WTC11 (cell line): Measurements from ENCODE around the gene PDXP.

Source experiments
- FOXJ3 ChIP-seq: sonication (generic); formaldehyde crosslinking; IDR thresholded peaks from 2 replicates; pipeline ENCODE4 v1.9.0; 2021; ENCODE audit warnings: missing genetic modification reagents, mild to moderate bottlenecking, borderline replicate concordance
- TF ChIP-seq, protein P1 (sequence below): fragments of 200-600 bp; IDR thresholded peaks from 2 replicates; pipeline ENCODE4 v1.8.0; 2022; ENCODE audit warnings: antibody characterized with exemption

DNA sequence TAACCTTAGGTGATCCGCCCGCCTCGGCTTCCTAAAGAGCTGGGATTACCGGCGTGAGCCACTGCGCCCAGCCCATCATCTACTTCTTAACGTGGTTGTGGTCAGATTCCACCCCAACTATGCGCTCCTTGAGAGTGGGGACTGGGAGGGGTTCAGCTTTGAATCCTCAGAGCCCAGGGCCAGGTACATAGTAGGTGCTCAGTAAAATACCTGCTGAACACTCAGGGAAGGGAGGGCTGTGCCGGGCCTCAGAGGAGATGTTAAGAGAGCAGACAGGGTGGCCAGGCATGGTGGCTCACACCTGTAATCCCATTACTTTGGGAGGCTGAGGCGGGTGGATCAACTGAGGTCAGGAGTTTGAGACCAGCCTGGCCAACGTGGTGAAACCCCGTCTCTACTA, 15.7 kb downstream of the PDXP start:
- TF ChIP-seq FOXJ3 (CRISPR knock-in tag), result no peak
- TF ChIP-seq, protein P1, sequence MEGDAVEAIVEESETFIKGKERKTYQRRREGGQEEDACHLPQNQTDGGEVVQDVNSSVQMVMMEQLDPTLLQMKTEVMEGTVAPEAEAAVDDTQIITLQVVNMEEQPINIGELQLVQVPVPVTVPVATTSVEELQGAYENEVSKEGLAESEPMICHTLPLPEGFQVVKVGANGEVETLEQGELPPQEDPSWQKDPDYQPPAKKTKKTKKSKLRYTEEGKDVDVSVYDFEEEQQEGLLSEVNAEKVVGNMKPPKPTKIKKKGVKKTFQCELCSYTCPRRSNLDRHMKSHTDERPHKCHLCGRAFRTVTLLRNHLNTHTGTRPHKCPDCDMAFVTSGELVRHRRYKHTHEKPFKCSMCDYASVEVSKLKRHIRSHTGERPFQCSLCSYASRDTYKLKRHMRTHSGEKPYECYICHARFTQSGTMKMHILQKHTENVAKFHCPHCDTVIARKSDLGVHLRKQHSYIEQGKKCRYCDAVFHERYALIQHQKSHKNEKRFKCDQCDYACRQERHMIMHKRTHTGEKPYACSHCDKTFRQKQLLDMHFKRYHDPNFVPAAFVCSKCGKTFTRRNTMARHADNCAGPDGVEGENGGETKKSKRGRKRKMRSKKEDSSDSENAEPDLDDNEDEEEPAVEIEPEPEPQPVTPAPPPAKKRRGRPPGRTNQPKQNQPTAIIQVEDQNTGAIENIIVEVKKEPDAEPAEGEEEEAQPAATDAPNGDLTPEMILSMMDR, result no peak
